Immature natural killer cell (primary cell): Measurements from ENCODE around the gene PHC3. TPM values are rescaled to one million over a fixed set of nuclear protein-coding genes. Genes with fewer than 3 reads are reported as not detected.

Source experiments
- DNase-seq, 3 donors: peaks; one replicate each; pipeline ENCODE4 v3.0.0; 2022; ENCODE audit warnings: mixed read lengths in 1 of 3
- H3K27ac Mint-ChIP-seq, 6 donors: one replicate each; pipeline ENCODE4 v1.8.0; 2020; ENCODE audit warnings: mixed read lengths in 6 of 6, mild to moderate bottlenecking in 5 of 6, inconsistent platforms in 4 of 6, moderate library complexity in 3 of 6
- H3K27me3 Mint-ChIP-seq, 3 donors: one replicate each; pipeline ENCODE4 v1.8.0; 2020 to 2021; ENCODE audit warnings: low read depth in 3 of 3, mild to moderate bottlenecking in 3 of 3, mixed read lengths in 3 of 3, moderate library complexity in 3 of 3, inconsistent platforms in 1 of 3
- H3K36me3 Mint-ChIP-seq, 3 donors: one replicate each; pipeline ENCODE4 v1.8.0; 2020; ENCODE audit warnings: mixed read lengths in 3 of 3, inconsistent platforms in 2 of 3, mild to moderate bottlenecking in 2 of 3
- H3K4me1 Mint-ChIP-seq, 2 donors: one replicate each; pipeline ENCODE4 v1.8.0; 2020; ENCODE audit warnings: inconsistent platforms in 2 of 2, mild to moderate bottlenecking in 2 of 2, mixed read lengths in 2 of 2, moderate library complexity in 1 of 2
- H3K4me3 Mint-ChIP-seq, 5 donors: one replicate each; pipeline ENCODE4 v1.8.0; 2020; ENCODE audit warnings: mild to moderate bottlenecking in 5 of 5, mixed read lengths in 5 of 5, inconsistent platforms in 3 of 5, moderate library complexity in 3 of 5
- H3K9me3 Mint-ChIP-seq, 6 donors: one replicate each; pipeline ENCODE4 v1.8.0; 2020; ENCODE audit warnings: mild to moderate bottlenecking in 6 of 6, mixed read lengths in 6 of 6, inconsistent platforms in 4 of 6, moderate library complexity in 3 of 6
- polyA plus RNA-seq, 3 donors: library from polyadenylated mRNA; unstranded; fragments of 300-500 nt; fragmentation: Illumina TruSeq; gene quantifications; one replicate each; pipeline ENCODE4 v1.2.3, GENCODE V29; 2021

Gene PHC3
- polyA plus RNA-seq, 3 donors from 2014 or later, result 18.2 to 37.2 (median 19.0) TPM

- Mint-ChIP-seq H3K27me3 (no peaks in the 10 kb centered on the region), H3K4me1 (peaks cover 44 to 69% of the 10 kb centered on the region in 2 donors), H3K36me3 (peaks cover 11 to 38% (median 14%) of the 10 kb centered on the region in 3 donors)
Observed at GRCh38 chr3:170171563-170171962, 10.0 kb downstream of the PHC3 start.

GRCh38 chr3:170164717-170165116, 16.8 kb downstream of the PHC3 start:
- H3K27me3 Mint-ChIP-seq, result peaks cover 1 to 3% (median 2%) of the 10 kb centered on the region in 3 donors
- H3K36me3 Mint-ChIP-seq, result peaks cover 8 to 33% (median 26%) of the 10 kb centered on the region in 3 donors
- peaks cover 56 to 68% of the 10 kb centered on the region in 2 donors for H3K4me1 Mint-ChIP-seq
- peak overlapping the region in 5 of 6 donors; percentile 9 to 76 (median 35) for H3K27ac Mint-ChIP-seq
- no peak for DNase-seq
- H3K9me3 Mint-ChIP-seq, result no peaks in the 10 kb centered on the region
- H3K4me3 Mint-ChIP-seq, result no peak overlapping the region

More at GRCh38 chr3:170171563-170171962, 10.0 kb downstream of the PHC3 start:
- Mint-ChIP-seq H3K9me3 (no peaks in the 10 kb centered on the region), H3K4me3 (peak overlapping the region in 1 of 5 donors; percentile 4), H3K27ac (peak overlapping the region in 5 of 6 donors; percentile 57 to 76 (median 71))
- DNase-seq, result no peak

- Mint-ChIP-seq H3K36me3 (peaks cover 8 to 27% (median 26%) of the 10 kb centered on the region in 3 donors), H3K27me3 (peaks cover 1 to 5% (median 2%) of the 10 kb centered on the region in 3 donors), H3K27ac (peak overlapping the region in 5 of 6 donors; percentile 9 to 64 (median 41))
Observed at GRCh38 chr3:170163956-170164645, 17.4 kb downstream of the PHC3 start.

GRCh38 chr3:170162630-170163029, 18.9 kb downstream of the PHC3 start:
- H3K4me3 Mint-ChIP-seq, result no peak overlapping the region
- H3K36me3 Mint-ChIP-seq, result peaks cover 4 to 19% (median 18%) of the 10 kb centered on the region in 3 donors
- H3K9me3 Mint-ChIP-seq, result no peaks in the 10 kb centered on the region
- H3K27ac Mint-ChIP-seq, result peak overlapping the region in 5 of 6 donors; percentile 6 to 83 (median 37)
- peaks cover 51 to 72% of the 10 kb centered on the region in 2 donors for H3K4me1 Mint-ChIP-seq
- DNase-seq, result no peak
- H3K27me3 Mint-ChIP-seq, result peaks cover 1 to 5% (median 2%) of the 10 kb centered on the region in 3 donors

More at GRCh38 chr3:170163956-170164645, 17.4 kb downstream of the PHC3 start:
- DNase-seq, result no peak
- Mint-ChIP-seq H3K4me3 (no peak overlapping the region), H3K4me1 (peaks cover 55 to 68% of the 10 kb centered on the region in 2 donors), H3K9me3 (no peaks in the 10 kb centered on the region)

- DNase-seq, result no peak
- peaks cover 52 to 78% of the 10 kb centered on the region in 2 donors for H3K4me1 Mint-ChIP-seq
- H3K27me3 Mint-ChIP-seq, result peaks cover 1 to 5% (median 2%) of the 10 kb centered on the region in 3 donors
- H3K4me3 Mint-ChIP-seq, result peak overlapping the region in 1 of 5 donors; percentile 38
- peak overlapping the region; percentile 10 to 58 (median 28) for H3K27ac Mint-ChIP-seq
- no peaks in the 10 kb centered on the region for H3K9me3 Mint-ChIP-seq
- H3K36me3 Mint-ChIP-seq, result peaks cover 4 to 19% (median 18%) of the 10 kb centered on the region in 3 donors
Observed at GRCh38 chr3:170162052-170162451, 19.5 kb downstream of the PHC3 start.

- peaks cover 4 to 15% (median 15%) of the 10 kb centered on the region in 3 donors for H3K36me3 Mint-ChIP-seq
- H3K4me1 Mint-ChIP-seq, result peaks cover 56 to 74% of the 10 kb centered on the region in 2 donors
- no peak for DNase-seq
- no peaks in the 10 kb centered on the region for H3K9me3 Mint-ChIP-seq
- no peak overlapping the region for H3K4me3 Mint-ChIP-seq
- peaks cover 0 to 2% (median 2%) of the 10 kb centered on the region in 3 donors for H3K27me3 Mint-ChIP-seq
- peak overlapping the region; percentile 34 to 87 (median 66) for H3K27ac Mint-ChIP-seq
Observed at GRCh38 chr3:170159933-170160332, 21.6 kb downstream of the PHC3 start.

- H3K4me1 Mint-ChIP-seq, result peaks cover 56 to 74% of the 10 kb centered on the region in 2 donors
- peaks cover 4 to 15% (median 14%) of the 10 kb centered on the region in 3 donors for H3K36me3 Mint-ChIP-seq
- H3K9me3 Mint-ChIP-seq, result no peaks in the 10 kb centered on the region
- peak overlapping the region; percentile 61 to 87 (median 76) for H3K27ac Mint-ChIP-seq
- peaks cover 0 to 2% (median 2%) of the 10 kb centered on the region in 3 donors for H3K27me3 Mint-ChIP-seq
- no peak for DNase-seq
- H3K4me3 Mint-ChIP-seq, result no peak overlapping the region
Observed at GRCh38 chr3:170159459-170159858, 22.1 kb downstream of the PHC3 start.

GRCh38 chr3:170155604-170156003, 25.9 kb downstream of the PHC3 start:
- no peaks in the 10 kb centered on the region for H3K9me3 Mint-ChIP-seq
- H3K36me3 Mint-ChIP-seq, result peaks cover 0 to 4% (median 4%) of the 10 kb centered on the region in 3 donors
- peaks cover 51 to 70% of the 10 kb centered on the region in 2 donors for H3K4me1 Mint-ChIP-seq
- no peak for DNase-seq
- peak overlapping the region in 2 of 6 donors; percentile 80 to 84 for H3K27ac Mint-ChIP-seq
- H3K4me3 Mint-ChIP-seq, result peak overlapping the region in 1 of 5 donors; percentile 30
- peaks cover 0 to 3% (median 0%) of the 10 kb centered on the region in 3 donors for H3K27me3 Mint-ChIP-seq

GRCh38 chr3:170154569-170155143, 26.9 kb downstream of the PHC3 start:
- Mint-ChIP-seq H3K4me3 (peak overlapping the region in 4 of 5 donors; percentile 12 to 66 (median 34)), H3K4me1 (peaks cover 46 to 65% of the 10 kb centered on the region in 2 donors), H3K36me3 (peaks cover 0 to 4% (median 0%) of the 10 kb centered on the region in 3 donors), H3K27me3 (peaks cover 0 to 5% (median 0%) of the 10 kb centered on the region in 3 donors), H3K27ac (peak overlapping the region; percentile 22 to 85 (median 78)), H3K9me3 (no peaks in the 10 kb centered on the region)
- DNase-seq, result no peak

GRCh38 chr3:170154084-170154483, 27.4 kb downstream of the PHC3 start:
- DNase-seq, result no peak
- H3K9me3 Mint-ChIP-seq, result no peaks in the 10 kb centered on the region
- H3K27ac Mint-ChIP-seq, result peak overlapping the region; percentile 6 to 85 (median 32)
- no peak overlapping the region for H3K4me3 Mint-ChIP-seq
- H3K27me3 Mint-ChIP-seq, result peaks cover 0 to 3% (median 0%) of the 10 kb centered on the region in 3 donors
- H3K36me3 Mint-ChIP-seq, result peaks cover 0 to 5% (median 0%) of the 10 kb centered on the region in 3 donors
- H3K4me1 Mint-ChIP-seq, result peaks cover 42 to 63% of the 10 kb centered on the region in 2 donors

- peaks cover 0 to 3% (median 0%) of the 10 kb centered on the region in 3 donors for H3K27me3 Mint-ChIP-seq
- H3K9me3 Mint-ChIP-seq, result no peaks in the 10 kb centered on the region
- H3K27ac Mint-ChIP-seq, result peak overlapping the region in 2 of 6 donors; percentile 48 to 53
- no peak overlapping the region for H3K4me3 Mint-ChIP-seq
- no peak for DNase-seq
- H3K4me1 Mint-ChIP-seq, result peaks cover 43 to 55% of the 10 kb centered on the region in 2 donors
- peaks cover 0 to 8% (median 0%) of the 10 kb centered on the region in 3 donors for H3K36me3 Mint-ChIP-seq
Observed at GRCh38 chr3:170151536-170151935, 30.0 kb downstream of the PHC3 start.

GRCh38 chr3:170149016-170149415, 32.5 kb downstream of the PHC3 start:
- Mint-ChIP-seq H3K4me3 (no peak overlapping the region), H3K9me3 (no peaks in the 10 kb centered on the region), H3K4me1 (peaks cover 37 to 61% of the 10 kb centered on the region in 2 donors), H3K27me3 (peaks cover 0 to 5% (median 2%) of the 10 kb centered on the region in 3 donors), H3K36me3 (peaks cover 0 to 12% (median 2%) of the 10 kb centered on the region in 3 donors), H3K27ac (peak overlapping the region in 1 of 6 donors; percentile 20)
- no peak for DNase-seq

- Mint-ChIP-seq H3K9me3 (no peaks in the 10 kb centered on the region), H3K27me3 (peaks cover 0 to 2% (median 2%) of the 10 kb centered on the region in 3 donors), H3K36me3 (peaks cover 0 to 12% (median 6%) of the 10 kb centered on the region in 3 donors), H3K4me1 (peaks cover 23 to 58% of the 10 kb centered on the region in 2 donors), H3K4me3 (peak overlapping the region in 4 of 5 donors; percentile 3 to 54 (median 26)), H3K27ac (peak overlapping the region; percentile 47 to 88 (median 62))
- DNase-seq, result peak in 1 of 3 donors; percentile 13
Observed at GRCh38 chr3:170145278-170145677, 36.3 kb downstream of the PHC3 start.
